NOMO-1 treated with dmso at 0.1 percent for 144 hours (cell line): Measurements from ENCODE around the gene SSBP3.

Experiments used
- DNase-seq: peaks from one replicate; lab custom pipeline; 2025; ENCODE audit not compliant: unreplicated experiment; lab: John Stamatoyannopoulos, UW

SSBP3 gene

DNA sequence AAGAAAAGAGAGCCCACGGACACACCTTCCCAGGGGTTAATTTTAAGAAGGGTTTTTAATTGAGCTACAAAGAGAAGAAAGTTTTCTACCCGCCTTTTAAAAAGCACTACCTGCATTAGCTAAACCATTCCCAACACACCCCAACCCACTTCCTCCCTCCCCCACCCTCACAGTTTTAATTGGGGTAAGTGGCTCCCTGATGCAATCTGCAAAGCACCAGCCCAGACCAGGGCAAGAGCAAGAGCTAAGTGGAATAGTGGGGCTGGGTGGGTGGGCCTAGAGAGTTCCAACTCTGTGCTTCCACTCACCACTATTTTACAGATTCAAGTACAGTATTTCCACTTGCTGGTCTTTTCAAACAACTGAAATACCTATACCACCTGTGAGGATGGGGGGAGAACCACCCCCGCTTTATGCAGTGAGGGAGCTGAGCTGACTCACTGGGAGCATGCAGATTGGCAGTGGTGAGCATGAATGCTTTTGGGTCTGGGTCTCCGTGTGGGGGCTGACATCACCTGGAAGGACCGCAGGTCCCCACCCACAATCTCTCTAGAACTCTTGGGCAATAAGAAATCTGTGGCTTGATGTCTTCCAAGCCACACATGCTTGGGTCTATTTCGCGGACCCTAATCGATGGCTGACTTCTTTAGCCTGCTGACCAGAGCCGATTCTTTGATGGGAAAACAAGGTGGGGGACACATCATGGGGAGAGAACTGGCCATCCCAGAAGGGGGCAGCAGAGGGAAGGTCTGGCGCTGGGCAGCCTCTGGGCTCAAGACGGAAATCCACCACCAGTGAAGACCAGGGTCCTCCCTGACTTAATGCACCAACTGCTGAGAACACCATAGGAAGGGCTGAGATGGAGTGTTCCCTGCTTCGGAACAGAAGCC, 95.5 kb downstream of the SSBP3 start:
- DNase-seq: no peak

GRCh38 chr1:54309631-54310366, 96.4 kb downstream of the SSBP3 start:
- no peak for DNase-seq

DNA sequence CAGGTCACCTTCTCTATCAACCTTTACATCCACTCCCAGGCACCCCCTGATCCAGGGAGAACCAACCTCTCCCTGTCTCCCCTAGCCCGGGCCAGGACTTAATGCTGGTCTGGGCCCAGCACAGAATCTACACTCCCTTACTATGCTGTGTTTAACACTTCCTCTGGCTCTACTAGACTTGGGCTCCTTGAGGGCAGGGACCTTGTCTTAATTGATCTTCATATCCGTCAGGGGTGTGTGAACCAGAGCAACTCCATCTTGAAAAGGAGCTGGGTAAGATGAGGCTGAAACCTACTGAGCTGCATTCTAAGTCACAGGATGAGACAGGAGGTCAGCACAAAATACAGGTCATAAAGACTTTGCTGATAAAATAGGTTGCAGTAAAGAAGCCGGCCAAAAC, 98.9 kb downstream of the SSBP3 start:
- no peak for DNase-seq

DNA sequence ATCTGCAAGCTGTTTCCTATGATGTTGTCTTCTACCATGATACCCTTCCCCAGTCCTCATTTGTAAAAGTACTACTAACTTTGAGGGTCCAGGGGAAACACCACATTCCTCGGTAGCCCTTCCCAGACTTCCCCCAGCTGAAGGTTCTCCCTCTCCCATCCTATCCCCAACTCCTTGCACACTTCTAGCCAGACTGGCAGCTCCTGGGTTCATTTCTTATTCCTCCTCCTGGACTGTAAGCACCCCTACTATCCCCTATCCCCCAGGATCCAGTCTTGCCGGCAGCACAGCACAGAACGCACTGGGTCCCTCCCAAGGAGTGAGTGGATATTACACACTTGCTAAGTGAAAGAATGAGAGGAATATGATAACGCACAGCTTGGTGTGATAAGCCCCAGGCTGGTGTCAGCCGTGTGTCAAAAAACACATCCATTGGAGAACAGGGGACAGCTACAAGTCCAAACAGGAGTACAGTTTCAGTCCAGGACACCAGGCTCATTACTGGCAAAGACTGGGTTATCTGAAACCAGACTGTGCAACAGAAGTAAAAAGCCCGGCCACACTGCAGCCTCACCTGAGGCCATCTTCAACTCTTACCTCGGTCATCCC, 100.2 kb downstream of the SSBP3 start:
- no peak for DNase-seq

DNA sequence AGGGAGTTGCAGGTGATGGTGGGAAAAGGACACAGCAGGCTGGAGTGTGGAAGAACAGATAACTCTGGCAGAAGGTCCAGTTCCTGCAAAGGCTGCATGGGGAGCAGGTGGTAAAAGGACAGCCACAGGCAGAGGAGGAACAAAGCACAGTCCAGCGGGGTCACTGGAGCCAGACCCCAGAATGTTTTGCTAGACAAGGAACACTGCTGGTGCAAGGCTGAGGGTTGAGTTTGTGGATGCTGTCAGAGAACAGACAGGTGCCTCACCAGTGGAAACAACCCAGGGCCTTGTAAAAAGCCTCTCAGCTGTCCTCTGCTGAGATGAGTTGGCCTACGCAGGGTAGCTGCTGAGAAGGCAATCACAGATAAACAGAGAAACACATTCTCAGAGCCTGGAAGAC, 101.7 kb downstream of the SSBP3 start:
- no peak for DNase-seq

DNA sequence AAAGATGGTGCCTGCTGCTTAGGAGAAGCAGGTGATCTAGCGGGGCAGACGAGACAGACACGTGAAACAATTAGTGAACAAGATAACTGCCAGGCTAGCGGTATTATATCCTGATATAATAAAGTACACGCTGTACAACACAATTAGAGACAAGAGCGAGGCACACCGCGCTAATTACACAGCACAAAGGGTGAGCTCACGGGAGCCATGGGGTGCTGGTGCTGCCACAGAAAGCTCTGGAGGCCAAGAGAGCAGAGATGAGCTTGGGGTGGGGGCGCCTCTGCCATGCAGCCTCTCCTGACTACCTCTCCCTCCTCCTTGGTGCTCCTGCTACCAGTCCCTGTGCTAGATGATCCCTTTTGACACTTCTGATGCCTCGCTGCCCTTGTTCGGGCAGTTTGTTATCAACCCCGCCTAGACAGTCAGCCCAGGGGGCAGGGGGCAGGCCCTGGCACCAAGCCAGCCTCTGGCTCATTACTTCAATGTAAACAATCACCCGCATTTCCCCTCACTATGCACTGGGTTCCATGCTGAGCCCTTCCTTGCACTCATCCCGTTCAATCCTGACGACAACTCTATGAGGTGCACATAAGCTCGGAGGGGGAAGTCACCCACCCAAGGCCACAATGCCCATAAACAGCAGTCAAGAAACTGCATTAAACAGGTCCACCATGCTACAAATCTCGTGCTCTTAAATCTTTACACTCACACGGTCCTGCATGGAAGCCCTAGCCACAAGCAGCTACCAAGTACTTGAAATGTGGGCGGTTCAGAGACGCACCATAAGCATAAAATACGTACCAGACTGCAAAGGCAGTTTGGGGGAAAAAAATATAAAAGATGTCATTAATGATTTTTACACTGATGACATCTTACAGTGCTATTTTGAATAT, 103.0 kb downstream of the SSBP3 start:
- no peak for DNase-seq

DNA sequence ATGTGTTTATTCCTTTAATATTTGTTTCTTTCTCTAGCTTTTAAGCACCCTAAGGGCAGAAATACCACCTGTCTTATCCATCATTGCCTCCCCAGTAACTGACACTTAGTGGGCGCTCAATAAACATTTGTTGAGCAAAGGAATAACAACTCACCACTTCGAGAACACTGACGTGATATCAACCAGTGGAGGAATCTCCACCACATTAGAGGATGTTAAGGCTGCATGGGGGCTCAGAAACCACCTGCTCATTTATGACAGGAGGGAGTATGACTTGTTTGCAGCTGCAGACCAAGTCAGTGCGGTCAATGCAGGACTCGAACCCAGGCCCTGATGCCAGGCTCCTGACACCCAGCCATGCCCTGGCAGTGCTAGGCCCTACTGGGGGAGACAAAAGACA, 103.6 kb downstream of the SSBP3 start:
- no peak for DNase-seq

GRCh38 chr1:54301497-54301896, 104.7 kb downstream of the SSBP3 start:
- DNase-seq: no peak

DNA sequence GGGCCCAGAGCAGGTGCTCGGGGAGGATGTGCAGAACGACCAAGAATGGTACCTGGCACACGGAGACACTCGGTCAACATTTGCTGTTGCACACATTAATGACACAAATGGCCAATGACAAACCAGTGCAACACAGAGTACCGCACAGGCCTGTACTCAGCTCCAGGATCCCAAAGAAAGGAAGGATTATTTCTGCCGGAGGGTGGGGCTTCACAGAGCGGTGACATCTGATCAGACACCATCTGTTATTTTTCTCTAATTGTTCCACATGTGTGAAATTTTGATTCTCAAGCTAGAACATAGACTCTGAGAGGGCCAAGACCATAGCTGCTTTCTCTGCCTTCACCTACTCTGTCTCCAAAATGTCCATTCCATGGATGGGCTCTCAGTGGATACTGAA, 105.8 kb downstream of the SSBP3 start:
- DNase-seq: no peak

- DNase-seq: no peak
These were observed 107.2 kb downstream of the SSBP3 start for GRCh38 chr1:54299037-54299436.

- DNase-seq: no peak
These were observed 107.7 kb downstream of the SSBP3 start for GRCh38 chr1:54298284-54299033.

DNA sequence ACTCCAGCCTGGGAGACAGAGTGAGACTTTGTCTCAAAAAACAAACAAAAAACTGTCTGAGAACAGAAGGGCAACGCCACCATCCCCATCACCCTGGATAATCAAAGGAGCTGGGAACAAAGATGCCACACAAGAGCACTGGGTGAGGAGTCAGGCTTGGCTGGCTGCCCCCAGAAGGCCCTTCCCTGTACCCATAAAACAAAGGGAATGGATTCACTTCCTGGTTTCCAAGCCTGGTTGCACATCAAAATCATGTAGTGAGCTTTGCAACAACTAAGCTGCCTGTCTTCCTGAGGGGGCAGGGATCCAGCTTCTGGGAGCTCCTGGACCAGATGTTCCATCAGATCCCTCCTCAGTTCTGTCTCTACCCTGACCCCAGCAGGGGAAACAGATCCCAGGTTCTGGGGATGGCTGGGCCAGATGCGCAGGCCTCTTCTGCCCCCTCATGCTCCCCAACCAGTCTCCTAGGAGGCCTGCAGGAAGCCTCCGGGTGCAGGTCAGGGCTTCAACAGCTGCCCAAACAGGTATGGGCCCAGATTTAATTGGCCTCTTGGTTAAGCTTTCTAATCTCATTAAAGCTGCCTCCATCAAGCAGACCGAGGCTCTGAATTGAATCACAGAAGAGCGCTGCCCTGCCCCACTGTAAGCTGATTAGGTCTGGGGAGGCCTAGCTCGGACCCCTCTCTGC, 108.5 kb downstream of the SSBP3 start:
- DNase-seq: no peak

- DNase-seq: no peak
These were observed 109.5 kb downstream of the SSBP3 start for GRCh38 chr1:54296666-54297065.

- no peak for DNase-seq
These were observed 111.3 kb downstream of the SSBP3 start for GRCh38 chr1:54294887-54295286.

DNA sequence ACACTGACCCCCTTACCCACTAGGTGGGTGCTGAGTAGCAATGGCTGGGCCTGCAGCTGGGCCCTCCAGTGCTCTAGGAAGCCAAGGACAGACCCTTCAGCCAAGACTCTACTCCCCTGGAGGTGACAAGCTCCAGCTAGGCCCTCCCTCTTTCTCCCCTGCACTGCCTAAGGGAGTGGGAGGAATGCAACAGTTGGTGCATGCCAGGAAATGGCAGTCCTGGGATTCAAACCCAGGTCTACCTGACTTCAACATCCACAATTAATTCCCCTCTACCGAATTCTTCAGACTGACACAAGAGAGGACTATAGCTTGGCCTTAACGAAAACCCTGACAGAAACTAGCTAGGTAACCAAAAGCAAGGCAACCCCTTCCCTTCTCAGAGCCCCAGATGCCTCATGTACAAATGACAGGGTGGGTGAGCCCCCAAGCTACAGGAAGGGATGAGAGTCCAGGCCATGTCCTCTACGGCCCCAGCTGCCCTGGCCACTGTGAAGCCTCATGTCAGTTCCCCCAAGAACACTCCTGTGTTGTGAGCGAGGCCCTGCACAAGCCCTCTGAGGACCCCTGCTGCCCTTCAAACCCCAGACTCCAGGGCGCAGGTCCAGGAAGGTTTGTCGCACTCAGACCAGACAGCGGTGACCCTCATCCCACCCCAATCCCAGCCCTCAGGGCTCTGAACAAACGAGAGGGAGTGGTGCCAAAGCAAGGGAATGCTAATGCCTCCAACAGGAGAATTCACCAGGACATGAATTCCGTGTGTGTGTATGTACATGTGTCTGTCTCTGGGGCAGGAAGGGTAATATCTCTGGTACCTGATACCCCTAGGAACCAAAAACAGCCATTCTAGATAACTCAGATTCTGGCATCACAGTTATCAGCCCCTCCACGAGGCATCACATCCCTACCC, 113.9 kb downstream of the SSBP3 start:
- no peak for DNase-seq

DNA sequence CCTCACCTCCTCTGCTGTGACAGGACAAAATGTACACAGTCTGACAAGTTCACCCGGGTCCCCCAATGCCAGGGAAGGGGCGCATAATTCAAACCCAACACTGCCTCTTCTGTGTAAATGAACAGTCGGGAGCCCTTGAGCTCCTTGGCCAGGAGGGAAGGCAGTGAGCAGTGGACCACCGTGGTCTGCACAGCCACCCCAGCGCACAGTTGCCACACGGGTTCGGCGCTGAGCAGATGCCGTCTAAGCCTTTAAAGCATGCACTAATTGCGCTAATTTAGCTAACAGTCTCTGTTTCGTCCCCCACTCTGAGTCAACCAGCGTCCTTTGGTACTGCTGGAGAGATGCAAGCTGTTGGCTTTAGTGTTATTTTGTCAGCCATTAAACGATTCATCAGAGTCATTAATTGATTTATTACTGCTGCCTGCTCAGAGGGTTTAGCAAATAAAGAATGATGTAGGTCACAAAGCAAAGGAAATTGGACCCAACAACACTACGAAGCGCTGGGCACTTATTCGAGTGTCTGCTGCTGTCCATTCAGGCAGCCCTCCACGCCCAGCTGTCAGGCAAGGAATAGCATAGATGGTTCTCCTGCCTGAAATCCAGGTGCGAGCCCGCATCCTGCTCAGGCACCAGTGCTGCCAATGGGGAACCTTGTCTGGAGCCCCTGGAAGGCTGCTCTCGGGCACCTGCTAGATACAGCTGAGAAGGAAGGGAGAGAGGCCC, 114.8 kb downstream of the SSBP3 start:
- DNase-seq: no peak

DNA sequence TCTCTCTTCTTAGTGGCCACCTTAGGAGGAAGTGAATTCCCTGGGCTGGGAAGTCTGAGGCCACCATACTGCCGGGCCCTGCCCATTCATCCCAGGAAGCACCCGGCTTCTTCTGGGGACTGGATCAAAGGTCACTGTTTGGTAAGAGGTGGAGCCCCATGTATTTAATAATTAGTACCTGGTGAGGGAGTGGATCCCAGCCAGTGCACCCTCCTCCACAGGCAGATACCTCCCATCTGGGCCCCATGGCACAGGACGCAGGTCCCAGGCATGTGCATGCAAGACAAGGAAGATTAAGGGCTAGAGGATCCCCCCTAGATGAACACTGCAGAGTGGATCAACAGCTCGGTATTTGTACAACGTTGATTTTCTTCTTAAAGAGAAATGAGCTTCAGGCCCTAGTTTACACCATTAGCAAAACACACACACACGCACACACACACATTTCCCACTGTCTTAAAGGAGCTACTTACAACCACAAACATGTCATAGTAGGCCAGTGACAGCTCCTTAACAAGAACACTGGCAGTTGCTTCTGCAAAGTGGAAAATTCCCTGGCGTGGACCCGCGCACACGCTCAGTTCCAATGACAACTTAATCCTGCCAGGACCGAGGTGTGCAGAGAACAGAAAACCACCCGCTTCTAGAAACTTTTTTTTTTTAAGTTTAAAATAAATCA, 115.5 kb downstream of the SSBP3 start:
- DNase-seq: no peak
